ENCODE measurements around the gene ATP5F1E.
A peak's percentile ranks its signal among the peaks of the same experiment; 100 is the strongest.

ATP5F1E gene

DNA sequence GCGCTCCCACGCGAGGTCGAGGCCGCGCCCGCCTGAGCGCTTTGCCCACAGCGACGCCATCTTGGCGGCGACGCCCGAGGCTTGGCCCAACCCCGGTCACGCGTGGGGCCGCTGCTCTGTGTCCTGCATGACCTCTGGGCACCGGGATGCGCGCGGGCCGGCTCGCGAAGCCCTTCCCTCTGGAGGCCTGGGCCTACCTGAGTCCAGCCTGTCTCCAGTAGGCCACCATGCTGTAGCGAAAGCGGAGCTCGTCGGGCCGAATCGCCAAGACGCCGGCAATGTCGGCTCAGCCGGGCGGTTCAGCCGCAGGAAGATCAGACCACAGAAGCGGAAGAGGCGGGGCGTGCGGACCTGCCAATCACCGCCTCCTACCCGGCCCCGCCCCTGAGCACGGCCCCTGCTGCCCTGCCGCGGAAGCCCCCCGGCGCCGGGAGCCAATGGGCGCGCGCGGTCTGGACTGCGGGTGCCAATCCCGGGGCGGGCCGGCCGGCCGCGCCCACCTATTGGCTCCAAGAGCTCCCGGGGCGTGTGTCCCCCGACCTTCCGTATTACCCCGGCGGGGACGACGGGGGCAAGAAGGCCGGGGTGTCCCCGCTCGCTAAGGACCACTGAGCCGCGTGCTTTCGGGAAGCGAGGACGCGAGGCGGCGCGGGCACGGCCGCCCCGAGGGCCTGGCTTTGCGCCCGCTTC, at the start of gene ATP5F1E:
Gene ATP5F1E (minus strand): TSS at position 313 of the 690 bp plus-strand sequence. CDS start 84 bp downstream, at position 229.
- DNase-seq, result peak; percentile 96

- DNase-seq, result no peak
Observed at GRCh38 chr20:59081036-59081435, 48.9 kb upstream of the ATP5F1E start.

DNA sequence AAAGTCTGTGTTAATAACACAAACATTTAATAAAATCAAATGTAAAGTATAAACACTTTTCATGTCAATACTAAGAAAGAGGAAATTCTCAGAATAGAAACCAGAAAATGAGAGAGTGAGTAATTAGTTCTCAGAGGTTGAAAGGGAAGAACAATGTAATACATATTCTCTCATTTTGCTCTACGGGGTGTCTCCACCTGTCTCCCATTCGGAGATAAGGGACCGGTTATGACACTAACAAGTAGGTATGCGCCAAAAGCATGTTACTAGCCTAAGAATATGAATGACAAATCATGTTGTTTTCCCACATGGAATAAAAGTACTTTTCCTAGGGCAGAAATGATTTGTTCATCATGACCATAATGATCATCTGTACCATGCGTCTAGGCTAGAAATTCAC, 46.1 kb upstream of the ATP5F1E start:
- DNase-seq, result no peak

DNA sequence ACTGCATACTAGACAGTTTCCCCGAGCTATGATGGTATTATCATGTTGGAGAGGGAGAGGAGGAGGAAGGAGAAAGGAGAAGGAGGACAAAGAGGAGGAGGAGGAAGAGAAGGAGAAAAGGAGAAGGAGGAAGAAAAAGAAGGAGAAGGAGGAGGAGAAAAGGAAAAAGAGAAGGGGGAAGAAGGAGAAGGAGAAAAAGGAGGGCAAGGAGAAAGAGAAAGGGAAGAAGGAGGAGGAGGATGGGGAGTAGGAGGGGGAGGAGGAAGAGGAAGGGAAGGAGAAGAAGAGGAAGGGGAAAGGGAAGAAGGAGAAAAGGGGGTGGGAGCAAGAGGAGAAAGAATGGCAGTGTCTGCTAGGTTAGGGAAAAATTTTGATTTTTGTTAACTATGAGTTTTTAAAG, 45.6 kb upstream of the ATP5F1E start:
- DNase-seq, result no peak

DNA sequence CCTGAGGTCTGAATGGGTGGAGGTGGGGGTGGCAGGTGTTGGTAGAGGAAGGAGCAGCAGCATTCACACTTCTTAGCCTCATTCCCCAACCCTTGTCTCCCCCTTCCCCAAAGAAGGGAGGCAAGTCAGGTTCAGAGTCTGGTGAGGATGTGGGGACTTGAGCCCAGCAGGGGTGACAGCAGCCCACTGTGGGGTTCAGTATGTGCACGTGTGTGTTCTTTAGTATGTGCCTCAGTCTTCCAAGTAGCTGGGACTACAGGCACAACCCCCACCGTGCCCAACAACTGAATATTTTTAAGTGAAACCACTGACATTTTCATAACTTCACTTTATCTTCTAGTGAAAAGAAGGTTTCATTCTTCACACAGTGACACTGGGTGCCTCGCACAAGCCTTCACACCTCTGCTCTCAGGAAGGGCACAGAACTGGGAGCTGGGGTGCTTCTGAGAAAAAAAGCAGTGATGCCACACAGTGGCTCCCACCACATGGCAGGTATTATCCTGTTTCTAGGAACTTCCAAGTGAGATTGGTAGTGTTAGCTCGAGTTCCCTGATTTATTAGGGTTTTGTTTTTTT, 43.9 kb upstream of the ATP5F1E start:
- DNase-seq, result no peak

DNA sequence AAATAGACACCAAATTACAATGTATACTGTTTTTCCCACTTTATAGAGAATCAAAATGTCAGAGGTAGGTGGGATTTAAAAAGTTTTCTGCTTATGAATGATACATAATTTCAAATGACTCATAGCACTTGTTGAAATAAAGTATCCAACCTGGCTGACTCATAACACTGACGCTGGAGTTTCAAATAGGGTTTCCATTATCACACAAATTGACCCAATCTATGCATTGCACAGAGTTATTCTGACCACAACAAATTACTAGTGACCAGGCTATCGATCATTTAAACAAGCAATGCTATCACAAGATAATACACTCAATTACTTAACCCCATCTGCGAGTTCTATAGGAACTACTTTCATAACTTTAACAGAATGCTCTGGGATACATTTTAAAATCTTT, 42.3 kb upstream of the ATP5F1E start:
- no peak for DNase-seq

GRCh38 chr20:59073582-59073981, 41.4 kb upstream of the ATP5F1E start:
- no peak for DNase-seq

DNA sequence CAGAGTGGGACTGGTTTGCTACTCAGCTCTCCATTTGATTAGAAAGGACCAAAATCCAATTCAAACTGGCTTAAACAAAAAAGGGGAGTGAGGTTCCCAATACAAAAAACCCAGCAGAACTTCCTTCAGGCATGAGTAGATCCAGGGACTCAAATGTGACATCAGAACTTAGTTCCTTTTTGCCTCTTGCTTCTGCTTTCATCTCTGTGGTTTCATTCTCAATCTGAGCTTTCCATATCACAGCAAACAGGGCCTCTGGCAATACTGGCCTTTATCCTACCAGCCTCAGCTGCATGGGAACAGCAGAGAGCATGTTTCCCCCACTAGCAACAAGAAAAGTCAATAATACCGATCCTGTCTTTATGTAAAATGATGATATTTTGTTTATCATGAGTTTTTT, 39.1 kb upstream of the ATP5F1E start:
- DNase-seq, result no peak

DNA sequence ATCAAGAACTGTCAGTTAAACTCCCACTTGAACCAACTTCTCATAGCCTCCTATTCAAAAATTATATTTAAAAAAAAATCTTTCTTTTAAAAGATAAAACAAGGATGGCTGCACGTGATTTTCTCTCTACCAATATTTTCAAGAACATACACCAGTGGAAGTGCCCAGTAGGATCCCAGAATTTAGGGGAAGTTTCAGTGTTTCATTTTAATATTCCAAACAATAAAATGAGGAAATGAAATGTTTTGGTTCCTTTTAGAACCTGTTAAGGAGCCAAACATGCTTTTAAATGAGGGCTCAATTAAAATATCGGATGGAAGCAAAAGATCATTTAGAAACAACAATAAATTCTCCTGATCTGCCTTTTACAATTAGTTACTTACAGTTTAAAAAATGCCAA, 36.9 kb upstream of the ATP5F1E start:
- no peak for DNase-seq

- no peak for DNase-seq
Observed at GRCh38 chr20:59068534-59068933, 36.4 kb upstream of the ATP5F1E start.

- DNase-seq, result no peak
Observed at GRCh38 chr20:59064214-59064722, 32.1 kb upstream of the ATP5F1E start.

DNA sequence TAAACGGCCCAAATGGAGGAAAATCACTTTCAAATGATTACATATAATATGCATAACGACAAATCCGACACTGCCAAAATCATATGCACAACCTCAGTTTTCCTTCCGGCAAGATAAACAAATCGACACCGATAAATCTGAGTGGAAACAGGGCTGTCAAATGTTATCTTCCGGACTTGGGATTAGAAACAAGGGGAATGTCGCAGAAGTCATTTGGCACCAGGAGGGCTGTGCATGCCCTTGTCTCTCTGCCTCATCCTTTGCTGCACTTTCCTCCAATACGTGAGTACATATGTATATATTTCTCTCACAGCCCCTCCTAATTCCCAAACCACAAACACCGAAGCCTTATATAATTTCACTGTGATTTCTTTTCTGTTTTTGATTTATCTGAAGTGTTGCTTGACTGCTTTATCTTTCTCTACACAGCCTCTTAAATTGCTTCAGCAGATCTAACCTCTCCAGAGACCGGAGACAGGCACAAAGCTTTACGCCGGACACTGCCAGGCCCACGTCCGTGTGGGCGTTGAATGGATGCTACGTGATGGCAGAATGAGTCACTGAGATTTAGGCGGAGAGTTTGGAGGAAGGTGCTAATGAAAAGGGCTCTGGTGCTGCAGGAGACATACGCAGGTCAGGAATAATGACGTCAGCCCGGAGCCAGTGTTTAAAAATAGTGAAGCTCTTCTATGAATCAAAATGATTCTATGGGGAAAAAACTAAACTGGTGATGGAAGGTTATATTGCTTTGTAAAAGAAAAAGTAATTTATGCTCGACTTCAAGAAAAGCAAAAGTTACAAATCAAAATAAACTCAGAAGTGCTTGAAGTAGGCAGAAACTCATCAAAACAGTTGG, 31.5 kb upstream of the ATP5F1E start:
- no peak for DNase-seq

- no peak for DNase-seq
Observed at GRCh38 chr20:59062081-59062480, 29.9 kb upstream of the ATP5F1E start.

GRCh38 chr20:59055302-59055701, 23.2 kb upstream of the ATP5F1E start:
- DNase-seq, result no peak

DNA sequence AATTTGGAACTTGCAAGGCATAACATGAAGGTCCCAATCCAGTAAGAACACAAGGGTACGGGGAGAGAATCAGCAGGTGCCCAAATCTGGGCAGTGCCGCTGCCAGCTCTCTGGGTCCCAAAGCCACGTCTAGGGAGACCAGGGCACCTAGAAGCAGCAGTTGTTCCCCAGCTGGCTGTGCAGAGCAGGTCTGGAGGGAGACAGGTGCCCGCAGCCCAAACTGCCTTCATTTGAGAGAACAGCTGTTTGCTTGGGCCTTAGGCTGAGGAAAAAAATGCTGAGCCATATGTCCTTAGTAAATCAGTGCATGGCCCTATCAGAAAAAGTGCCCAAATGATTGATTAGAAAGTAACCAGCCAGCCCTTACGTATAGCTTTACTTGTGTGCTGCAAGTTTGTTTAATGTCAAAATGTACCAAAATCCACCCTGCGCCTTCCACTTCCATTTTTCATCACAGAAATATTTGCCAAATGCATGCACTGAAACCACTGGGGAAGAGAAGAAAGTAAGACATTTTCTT, 19.6 kb upstream of the ATP5F1E start:
- no peak for DNase-seq

GRCh38 chr20:59050437-59050836, 18.3 kb upstream of the ATP5F1E start:
- no peak for DNase-seq

DNA sequence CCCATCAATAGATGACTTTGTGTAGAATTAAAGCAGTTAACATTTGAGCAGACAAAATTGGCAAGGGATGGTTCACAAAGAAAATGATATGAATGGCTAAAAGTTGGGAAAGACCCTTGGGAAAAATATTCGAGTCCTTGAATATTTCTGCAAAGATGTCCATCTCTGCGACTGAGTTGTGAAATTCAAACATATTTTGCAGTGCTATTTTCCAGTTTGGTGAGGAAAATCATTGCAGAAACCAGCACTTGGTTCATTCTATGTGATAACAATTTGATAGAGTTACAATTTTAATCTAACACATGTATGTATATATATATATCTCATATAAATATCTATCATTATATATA, 16.5 kb upstream of the ATP5F1E start:
- DNase-seq, result no peak

GRCh38 chr20:59047938-59048680, 16.0 kb upstream of the ATP5F1E start:
- no peak for DNase-seq

DNA sequence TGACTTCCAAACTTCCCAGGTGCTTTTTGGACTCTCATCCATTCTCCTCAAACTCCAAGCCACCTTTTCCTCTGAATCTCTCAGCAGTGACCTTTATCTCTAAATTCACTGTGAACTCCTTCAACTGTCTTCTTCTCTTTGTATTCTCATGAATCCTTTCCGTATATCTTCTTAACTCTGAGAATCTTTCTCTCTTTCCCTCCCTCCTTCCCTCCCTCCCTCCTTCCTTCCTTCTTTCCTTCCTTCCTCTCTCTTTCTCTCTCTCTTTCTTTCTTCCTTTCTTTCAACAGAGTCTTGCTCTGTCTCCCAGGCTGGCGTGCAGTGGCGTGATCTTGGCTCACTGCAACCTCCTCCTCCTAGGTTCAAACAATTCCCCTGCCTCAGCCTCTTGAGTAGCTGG, 14.7 kb upstream of the ATP5F1E start:
- no peak for DNase-seq

DNA sequence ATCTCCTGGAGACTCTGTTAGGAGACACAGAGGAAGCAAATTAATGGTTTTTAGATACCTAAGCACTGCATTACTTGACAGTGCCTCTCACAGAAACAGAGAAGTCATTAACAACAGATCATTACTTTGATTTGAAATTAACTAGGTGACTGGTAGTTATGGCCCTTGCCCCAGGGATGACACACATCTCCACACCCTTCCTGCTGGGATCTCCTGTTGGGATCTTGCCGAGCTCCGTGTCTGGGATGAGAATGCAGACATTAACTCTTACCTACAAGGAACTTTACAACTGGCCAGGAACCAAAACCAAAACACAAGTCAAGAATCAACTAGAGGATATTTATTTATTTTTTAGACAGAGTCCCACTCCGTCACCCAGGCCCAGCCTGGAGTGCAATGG, 12.7 kb upstream of the ATP5F1E start:
- DNase-seq, result no peak

GRCh38 chr20:59044295-59044694, 12.2 kb upstream of the ATP5F1E start:
- DNase-seq, result no peak

DNA sequence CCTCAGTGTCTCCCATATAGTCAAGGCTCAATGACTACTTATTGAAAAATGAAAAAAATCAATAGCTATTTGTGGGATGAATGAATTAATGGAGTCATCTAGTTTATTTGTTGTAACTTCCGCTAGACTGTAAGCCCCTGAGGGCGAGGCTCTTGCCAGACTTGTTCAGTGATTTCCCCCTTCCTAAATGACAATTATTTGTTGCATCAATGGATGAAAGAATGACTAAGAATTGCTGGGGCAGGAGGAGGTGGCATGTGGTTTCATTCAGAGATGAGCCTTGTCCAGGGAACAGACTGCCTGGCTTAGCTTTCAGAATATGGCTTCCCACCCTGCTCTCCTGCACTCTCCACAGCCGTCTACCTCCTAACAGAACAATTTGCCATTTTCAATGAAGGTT, 11.6 kb upstream of the ATP5F1E start:
- DNase-seq, result no peak
